Immature natural killer cell (primary cell): ENCODE data around the gene DHRS13. TPM values are rescaled to one million over a fixed set of nuclear protein-coding genes. Genes with fewer than 3 reads are reported as not detected.
"Not testable (repeated sequence)": the region's sequence is repeated elsewhere in the genome, so short reads cannot be mapped to it uniquely, and the experiment has no call there.

Experiments used
- DNase-seq, 3 donors: peaks; one replicate each; pipeline ENCODE4 v3.0.0; 2022; ENCODE audit warnings: mixed read lengths in 1 of 3
- H3K27ac Mint-ChIP-seq, 6 donors: one replicate each; pipeline ENCODE4 v1.8.0; 2020; ENCODE audit warnings: mixed read lengths in 6 of 6, mild to moderate bottlenecking in 5 of 6, inconsistent platforms in 4 of 6, moderate library complexity in 3 of 6
- H3K27me3 Mint-ChIP-seq, 3 donors: one replicate each; pipeline ENCODE4 v1.8.0; 2020 to 2021; ENCODE audit warnings: low read depth in 3 of 3, mild to moderate bottlenecking in 3 of 3, mixed read lengths in 3 of 3, moderate library complexity in 3 of 3, inconsistent platforms in 1 of 3
- H3K36me3 Mint-ChIP-seq, 3 donors: one replicate each; pipeline ENCODE4 v1.8.0; 2020; ENCODE audit warnings: mixed read lengths in 3 of 3, inconsistent platforms in 2 of 3, mild to moderate bottlenecking in 2 of 3
- H3K4me1 Mint-ChIP-seq, 2 donors: one replicate each; pipeline ENCODE4 v1.8.0; 2020; ENCODE audit warnings: inconsistent platforms in 2 of 2, mild to moderate bottlenecking in 2 of 2, mixed read lengths in 2 of 2, moderate library complexity in 1 of 2
- H3K4me3 Mint-ChIP-seq, 5 donors: one replicate each; pipeline ENCODE4 v1.8.0; 2020; ENCODE audit warnings: mild to moderate bottlenecking in 5 of 5, mixed read lengths in 5 of 5, inconsistent platforms in 3 of 5, moderate library complexity in 3 of 5
- H3K9me3 Mint-ChIP-seq, 6 donors: one replicate each; pipeline ENCODE4 v1.8.0; 2020; ENCODE audit warnings: mild to moderate bottlenecking in 6 of 6, mixed read lengths in 6 of 6, inconsistent platforms in 4 of 6, moderate library complexity in 3 of 6
- polyA plus RNA-seq, 3 donors: library from polyadenylated mRNA; unstranded; fragments of 300-500 nt; fragmentation: Illumina TruSeq; gene quantifications; one replicate each; pipeline ENCODE4 v1.2.3, GENCODE V29; 2021

Gene DHRS13
- polyA plus RNA-seq, 3 donors from 2014 or later: 21.4 to 27.4 (median 22.2) TPM

- peak overlapping the region in 4 of 5 donors; percentile 5 to 74 (median 17) for H3K4me3 Mint-ChIP-seq
- H3K9me3 Mint-ChIP-seq: no peaks in the 10 kb centered on the region
- peak overlapping the region; percentile 49 to 98 (median 94) for H3K27ac Mint-ChIP-seq
- DNase-seq: no peak
- peaks cover 73 to 83% of the 10 kb centered on the region in 2 donors for H3K4me1 Mint-ChIP-seq
- H3K27me3 Mint-ChIP-seq: peaks cover 2 to 12% (median 4%) of the 10 kb centered on the region in 3 donors
- no peaks in the 10 kb centered on the region for H3K36me3 Mint-ChIP-seq
Observed at GRCh38 chr17:28944862-28945741, 42.2 kb upstream of the DHRS13 start.

GRCh38 chr17:28944343-28944742 is 41.5 kb upstream of the DHRS13 start:
- H3K27ac Mint-ChIP-seq: peak overlapping the region; percentile 4 to 71 (median 45)
- DNase-seq: no peak
- H3K4me3 Mint-ChIP-seq: no peak overlapping the region
- no peaks in the 10 kb centered on the region for H3K9me3 Mint-ChIP-seq
- peaks cover 1 to 11% (median 3%) of the 10 kb centered on the region in 3 donors for H3K27me3 Mint-ChIP-seq
- peaks cover 81 to 90% of the 10 kb centered on the region in 2 donors for H3K4me1 Mint-ChIP-seq
- H3K36me3 Mint-ChIP-seq: no peaks in the 10 kb centered on the region

GRCh38 chr17:28942925-28943324 is 40.0 kb upstream of the DHRS13 start:
- H3K4me1 Mint-ChIP-seq: peaks cover 82 to 93% of the 10 kb centered on the region in 2 donors
- no peak overlapping the region for H3K4me3 Mint-ChIP-seq
- H3K36me3 Mint-ChIP-seq: no peaks in the 10 kb centered on the region
- DNase-seq: no peak
- peaks cover 0 to 4% (median 2%) of the 10 kb centered on the region in 3 donors for H3K27me3 Mint-ChIP-seq
- peak overlapping the region in 5 of 6 donors; percentile 28 to 83 (median 50) for H3K27ac Mint-ChIP-seq
- H3K9me3 Mint-ChIP-seq: no peaks in the 10 kb centered on the region

GRCh38 chr17:28941251-28941650 is 38.4 kb upstream of the DHRS13 start:
- Mint-ChIP-seq H3K4me1 (peaks cover 82 to 95% of the 10 kb centered on the region in 2 donors), H3K9me3 (no peaks in the 10 kb centered on the region), H3K27ac (peak overlapping the region in 3 of 6 donors; percentile 43 to 74 (median 58)), H3K36me3 (no peaks in the 10 kb centered on the region), H3K4me3 (no peak overlapping the region), H3K27me3 (peaks cover 0 to 4% (median 2%) of the 10 kb centered on the region in 3 donors)
- no peak for DNase-seq

- Mint-ChIP-seq H3K9me3 (no peaks in the 10 kb centered on the region), H3K27me3 (peaks cover 0 to 4% (median 2%) of the 10 kb centered on the region in 3 donors), H3K4me3 (no peak overlapping the region), H3K27ac (peak overlapping the region; percentile 41 to 74 (median 63)), H3K36me3 (no peaks in the 10 kb centered on the region), H3K4me1 (peaks cover 82 to 95% of the 10 kb centered on the region in 2 donors)
- no peak for DNase-seq
Observed at GRCh38 chr17:28940675-28941074, 37.8 kb upstream of the DHRS13 start.

- Mint-ChIP-seq H3K27ac (peak overlapping the region; percentile 41 to 74 (median 63)), H3K9me3 (no peaks in the 10 kb centered on the region), H3K36me3 (no peaks in the 10 kb centered on the region), H3K4me1 (peaks cover 78 to 95% of the 10 kb centered on the region in 2 donors), H3K4me3 (peak overlapping the region in 1 of 5 donors; percentile 52), H3K27me3 (peaks cover 0 to 4% (median 2%) of the 10 kb centered on the region in 3 donors)
- no peak for DNase-seq
Observed at GRCh38 chr17:28940142-28940541, 37.3 kb upstream of the DHRS13 start.

GRCh38 chr17:28938552-28938951 is 35.7 kb upstream of the DHRS13 start:
- no peaks in the 10 kb centered on the region for H3K9me3 Mint-ChIP-seq
- H3K27ac Mint-ChIP-seq: peak overlapping the region; percentile 49 to 84 (median 68)
- H3K4me1 Mint-ChIP-seq: peaks cover 75 to 92% of the 10 kb centered on the region in 2 donors
- peaks cover 0 to 2% (median 1%) of the 10 kb centered on the region in 3 donors for H3K27me3 Mint-ChIP-seq
- peaks cover 0 to 5% (median 0%) of the 10 kb centered on the region in 3 donors for H3K36me3 Mint-ChIP-seq
- H3K4me3 Mint-ChIP-seq: peak overlapping the region in 1 of 5 donors; percentile 31
- no peak for DNase-seq

- H3K4me1 Mint-ChIP-seq: peaks cover 74 to 91% of the 10 kb centered on the region in 2 donors
- H3K36me3 Mint-ChIP-seq: peaks cover 0 to 5% (median 0%) of the 10 kb centered on the region in 3 donors
- no peaks in the 10 kb centered on the region for H3K9me3 Mint-ChIP-seq
- no peak for DNase-seq
- peak overlapping the region in 1 of 5 donors; percentile 53 for H3K4me3 Mint-ChIP-seq
- H3K27ac Mint-ChIP-seq: peak overlapping the region; percentile 32 to 91 (median 82)
- H3K27me3 Mint-ChIP-seq: peaks cover 0 to 2% (median 1%) of the 10 kb centered on the region in 3 donors
Observed at GRCh38 chr17:28937044-28937729, 34.3 kb upstream of the DHRS13 start.

GRCh38 chr17:28935744-28936460 is 33.0 kb upstream of the DHRS13 start:
- Mint-ChIP-seq H3K36me3 (peaks cover 0 to 5% (median 0%) of the 10 kb centered on the region in 3 donors), H3K4me1 (peaks cover 64 to 78% of the 10 kb centered on the region in 2 donors), H3K9me3 (no peaks in the 10 kb centered on the region), H3K27me3 (peaks cover 0 to 2% (median 1%) of the 10 kb centered on the region in 3 donors), H3K4me3 (peak overlapping the region in 1 of 5 donors; percentile 44), H3K27ac (peak overlapping the region; percentile 32 to 91 (median 82))
- no peak for DNase-seq

- H3K27me3 Mint-ChIP-seq, H3K9me3 Mint-ChIP-seq, H3K36me3 Mint-ChIP-seq, DNase-seq, H3K4me3 Mint-ChIP-seq: not testable (repeated sequence)
- Mint-ChIP-seq H3K27ac (peak overlapping the region in 4 of 6 donors; percentile 1 to 55 (median 24)), H3K4me1 (peaks cover 56 to 76% of the 10 kb centered on the region in 2 donors)
Observed at GRCh38 chr17:28934508-28934907, 31.6 kb upstream of the DHRS13 start.

- H3K36me3 Mint-ChIP-seq: peaks cover 0 to 15% (median 8%) of the 10 kb centered on the region in 3 donors
Observed at GRCh38 chr17:28929787-28930186, 26.9 kb upstream of the DHRS13 start.

GRCh38 chr17:28928061-28928460 is 25.2 kb upstream of the DHRS13 start:
- peaks cover 61 to 70% of the 10 kb centered on the region in 2 donors for H3K4me1 Mint-ChIP-seq
- H3K36me3 Mint-ChIP-seq: peaks cover 6 to 22% (median 17%) of the 10 kb centered on the region in 3 donors
- peak overlapping the region; percentile 95 to 99 (median 97) for H3K27ac Mint-ChIP-seq
- peaks cover 3 to 11% (median 5%) of the 10 kb centered on the region in 3 donors for H3K27me3 Mint-ChIP-seq
- H3K9me3 Mint-ChIP-seq: no peaks in the 10 kb centered on the region
- DNase-seq: no peak
- H3K4me3 Mint-ChIP-seq: no peak overlapping the region

More at GRCh38 chr17:28929787-28930186, 26.9 kb upstream of the DHRS13 start:
- Mint-ChIP-seq H3K4me3 (no peak overlapping the region), H3K9me3 (no peaks in the 10 kb centered on the region), H3K27ac (peak overlapping the region; percentile 30 to 94 (median 79)), H3K27me3 (peaks cover 3 to 9% (median 5%) of the 10 kb centered on the region in 3 donors), H3K4me1 (peaks cover 55 to 67% of the 10 kb centered on the region in 2 donors)
- no peak for DNase-seq

- Mint-ChIP-seq H3K36me3 (peaks cover 12 to 29% (median 23%) of the 10 kb centered on the region in 3 donors), H3K27ac (peak overlapping the region; percentile 95 to 99 (median 97)), H3K9me3 (no peaks in the 10 kb centered on the region), H3K27me3 (peaks cover 3 to 13% (median 7%) of the 10 kb centered on the region in 3 donors), H3K4me1 (peaks cover 66 to 76% of the 10 kb centered on the region in 2 donors), H3K4me3 (peak overlapping the region; percentile 37 to 76 (median 63))
- no peak for DNase-seq
Observed at GRCh38 chr17:28926786-28927185, 23.9 kb upstream of the DHRS13 start.
